NCI-H524 treated with DMSO at 0.1 percent for 48 hours (cell line): Measurements from ENCODE around the gene IQCK.

Source experiments
- DNase-seq: peaks from one replicate; lab custom pipeline; 2025; lab: John Stamatoyannopoulos, UW

Gene IQCK

GRCh38 chr16:19718624-19718965 is 524 bp downstream of the IQCK start:
- DNase-seq: no peak

- no peak for DNase-seq
These were observed 4.3 kb downstream of the IQCK start for GRCh38 chr16:19722269-19722952.

- DNase-seq: no peak
These were observed 4.9 kb downstream of the IQCK start for GRCh38 chr16:19722981-19723380.

- DNase-seq: no peak
These were observed 10.5 kb downstream of the IQCK start for GRCh38 chr16:19728636-19728965.

GRCh38 chr16:19733551-19733950 is 15.5 kb downstream of the IQCK start:
- no peak for DNase-seq

GRCh38 chr16:19735074-19735867 is 17.2 kb downstream of the IQCK start:
- no peak for DNase-seq

GRCh38 chr16:19737306-19738038 is 19.4 kb downstream of the IQCK start:
- no peak for DNase-seq

- no peak for DNase-seq
These were observed 23.3 kb downstream of the IQCK start for GRCh38 chr16:19741354-19741753.

- no peak for DNase-seq
These were observed 25.7 kb downstream of the IQCK start for GRCh38 chr16:19743816-19744159.

- no peak for DNase-seq
These were observed 26.6 kb downstream of the IQCK start for GRCh38 chr16:19744670-19745069.

GRCh38 chr16:19745286-19746010 is 27.4 kb downstream of the IQCK start:
- no peak for DNase-seq

GRCh38 chr16:19746561-19746960 is 28.5 kb downstream of the IQCK start:
- DNase-seq: no peak

GRCh38 chr16:19748389-19749168 is 30.5 kb downstream of the IQCK start:
- DNase-seq: peak; percentile 86

- DNase-seq: no peak
These were observed 31.6 kb downstream of the IQCK start for GRCh38 chr16:19749571-19750080.

GRCh38 chr16:19751478-19752385 is 33.7 kb downstream of the IQCK start:
- no peak for DNase-seq

- no peak for DNase-seq
These were observed 36.0 kb downstream of the IQCK start for GRCh38 chr16:19753815-19754643.

GRCh38 chr16:19754644-19755036 is 36.6 kb downstream of the IQCK start:
- DNase-seq: no peak

GRCh38 chr16:19755268-19755667 is 37.2 kb downstream of the IQCK start:
- no peak for DNase-seq

GRCh38 chr16:19757026-19757425 is 39.0 kb downstream of the IQCK start:
- DNase-seq: no peak
